GM23248 (cell line): ENCODE data around the gene DUSP16.

Experiments
- EZH2 ChIP-seq: fragments of 200-600 bp; sonication (generic); IDR thresholded peaks from 2 replicates; pipeline ENCODE4 v1.6.1; 2018; ENCODE audit warnings: antibody characterized with exemption, mild to moderate bottlenecking; ENCODE audit not compliant: insufficient read depth, poor library complexity, severe bottlenecking
- EZH2phosphoT487 ChIP-seq: fragments of 200-600 bp; sonication (generic); IDR thresholded peaks from 2 replicates; pipeline ENCODE4 v1.6.1; 2018; ENCODE audit warnings: antibody characterized with exemption, moderate library complexity, mild to moderate bottlenecking, low read depth; ENCODE audit not compliant: insufficient read depth

GRCh38 chr12:12505544-12506495 lies 56.8 kb downstream of the DUSP16 start:
- TF ChIP-seq EZH2phosphoT487, result no peak
- TF ChIP-seq EZH2, result no peak
